ENCODE measurements around the gene CCDC38. TPM values are rescaled to one million over a fixed set of nuclear protein-coding genes. Genes with fewer than 3 reads are reported as not detected.

CCDC38 gene
- total RNA-seq, 1 donor from 2014 or later, result 0.13 TPM

DNA sequence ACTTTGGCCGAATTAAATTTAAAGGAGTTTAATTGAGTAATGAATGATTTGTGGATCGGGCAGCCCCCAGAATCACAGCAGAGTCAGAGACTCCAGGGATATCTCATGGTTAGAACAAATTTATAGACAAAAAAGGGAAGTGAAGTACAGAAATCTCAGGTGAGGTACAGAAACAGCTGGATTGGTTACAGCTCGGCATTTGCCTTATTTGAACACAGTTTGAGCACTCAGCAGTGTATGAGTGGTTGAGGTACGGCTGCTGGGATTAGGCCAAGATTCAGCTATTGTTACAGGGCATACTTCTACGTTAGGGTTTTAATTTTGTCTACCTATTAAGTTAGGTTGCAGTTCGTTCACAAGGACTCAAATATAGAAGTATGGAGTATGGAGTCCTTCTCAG, 23.3 kb downstream of the CCDC38 start:
- TF ChIP-seq, protein P1, sequence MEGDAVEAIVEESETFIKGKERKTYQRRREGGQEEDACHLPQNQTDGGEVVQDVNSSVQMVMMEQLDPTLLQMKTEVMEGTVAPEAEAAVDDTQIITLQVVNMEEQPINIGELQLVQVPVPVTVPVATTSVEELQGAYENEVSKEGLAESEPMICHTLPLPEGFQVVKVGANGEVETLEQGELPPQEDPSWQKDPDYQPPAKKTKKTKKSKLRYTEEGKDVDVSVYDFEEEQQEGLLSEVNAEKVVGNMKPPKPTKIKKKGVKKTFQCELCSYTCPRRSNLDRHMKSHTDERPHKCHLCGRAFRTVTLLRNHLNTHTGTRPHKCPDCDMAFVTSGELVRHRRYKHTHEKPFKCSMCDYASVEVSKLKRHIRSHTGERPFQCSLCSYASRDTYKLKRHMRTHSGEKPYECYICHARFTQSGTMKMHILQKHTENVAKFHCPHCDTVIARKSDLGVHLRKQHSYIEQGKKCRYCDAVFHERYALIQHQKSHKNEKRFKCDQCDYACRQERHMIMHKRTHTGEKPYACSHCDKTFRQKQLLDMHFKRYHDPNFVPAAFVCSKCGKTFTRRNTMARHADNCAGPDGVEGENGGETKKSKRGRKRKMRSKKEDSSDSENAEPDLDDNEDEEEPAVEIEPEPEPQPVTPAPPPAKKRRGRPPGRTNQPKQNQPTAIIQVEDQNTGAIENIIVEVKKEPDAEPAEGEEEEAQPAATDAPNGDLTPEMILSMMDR (IDR thresholded peaks at IDR 0.05; ENCODE audit: unreplicated experiment), result no peak
- no peaks in the 10 kb centered on the region for H3K4me1 Mint-ChIP-seq
- no peaks in the 10 kb centered on the region for H3K36me3 Mint-ChIP-seq
- no peaks in the 10 kb centered on the region for H3K9me3 Mint-ChIP-seq
- H3K4me3 Mint-ChIP-seq, result no peak overlapping the region
- H3K27ac Mint-ChIP-seq, result no peak overlapping the region
- peaks cover 17% of the 10 kb centered on the region for H3K27me3 Mint-ChIP-seq (ENCODE audit: low read depth)
- no peak for DNase-seq (ENCODE audit: low spot score in 2 of 2, unreplicated experiment in 2 of 2)

DNA sequence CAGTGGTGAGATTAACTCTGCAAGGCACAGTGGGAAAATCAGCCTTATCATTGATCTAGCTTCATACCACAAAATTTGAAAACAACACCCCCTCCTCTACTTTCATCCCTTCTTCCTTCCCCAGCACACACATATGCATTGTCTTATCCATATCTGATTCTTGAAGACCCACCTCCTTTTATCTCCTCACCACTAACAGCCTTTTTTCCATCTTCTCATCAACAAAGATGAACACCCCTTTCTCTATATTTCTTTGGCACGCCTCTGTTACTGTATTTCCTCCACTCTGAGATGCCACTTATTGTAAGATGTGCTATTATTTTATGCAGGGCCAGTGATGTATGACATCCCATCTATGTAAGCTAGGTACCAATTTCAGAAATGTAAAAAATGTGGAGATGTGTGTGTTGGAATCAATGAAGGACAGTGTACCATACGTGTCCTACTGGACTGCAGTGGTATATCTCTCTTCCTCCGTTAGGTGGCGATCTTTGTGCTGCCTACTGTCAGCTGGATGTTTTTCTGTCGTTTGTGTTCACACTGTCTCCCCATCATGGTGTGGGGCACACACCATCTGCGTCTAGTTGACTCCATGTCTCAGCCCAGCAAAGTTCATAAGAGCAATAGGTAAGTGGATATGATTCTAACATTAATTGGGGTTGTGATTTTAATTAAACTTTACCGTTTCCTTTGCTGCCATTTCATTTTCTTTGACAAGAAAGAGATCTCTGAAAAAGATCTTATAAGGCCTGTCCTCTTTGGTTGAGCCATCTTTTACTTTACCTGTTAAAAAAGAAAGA, 24.0 kb downstream of the CCDC38 start:
- no peaks in the 10 kb centered on the region for H3K9me3 Mint-ChIP-seq
- peaks cover 17% of the 10 kb centered on the region for H3K27me3 Mint-ChIP-seq (ENCODE audit: low read depth)
- TF ChIP-seq, protein P1 (IDR thresholded peaks at IDR 0.05; ENCODE audit: unreplicated experiment), result peak; percentile 56
- no peak overlapping the region for H3K4me3 Mint-ChIP-seq
- no peak for DNase-seq (ENCODE audit: low spot score in 2 of 2, unreplicated experiment in 2 of 2)
- no peak overlapping the region for H3K27ac Mint-ChIP-seq
- no peaks in the 10 kb centered on the region for H3K4me1 Mint-ChIP-seq
- no peaks in the 10 kb centered on the region for H3K36me3 Mint-ChIP-seq

DNA sequence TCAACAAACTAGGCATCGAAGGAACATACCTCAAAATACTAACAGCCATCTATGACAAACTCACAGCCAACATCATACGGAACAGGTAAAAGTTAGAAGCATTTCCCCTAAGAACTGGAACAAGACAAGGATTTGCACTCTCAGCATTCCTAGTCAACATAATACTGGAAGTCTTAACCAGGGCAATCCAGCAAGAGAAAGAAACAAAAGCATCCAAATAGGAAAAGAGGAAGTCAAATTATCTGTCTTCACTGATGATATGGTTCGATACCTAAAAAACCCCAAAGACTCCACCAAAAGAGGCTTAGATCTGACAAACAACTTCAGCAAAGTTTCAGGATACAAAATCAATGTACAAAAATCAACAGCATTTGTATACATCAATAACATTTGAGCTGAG, 32.5 kb downstream of the CCDC38 start:
- peaks cover 8% of the 10 kb centered on the region for H3K9me3 Mint-ChIP-seq
- TF ChIP-seq, protein P1 (IDR thresholded peaks at IDR 0.05; ENCODE audit: unreplicated experiment), result no peak
- DNase-seq (ENCODE audit: low spot score in 2 of 2, unreplicated experiment in 2 of 2), result no peak
- peaks cover 6% of the 10 kb centered on the region for H3K27me3 Mint-ChIP-seq (ENCODE audit: low read depth)
- no peaks in the 10 kb centered on the region for H3K4me1 Mint-ChIP-seq
- no peaks in the 10 kb centered on the region for H3K36me3 Mint-ChIP-seq
- no peak overlapping the region for H3K27ac Mint-ChIP-seq
- no peak overlapping the region for H3K4me3 Mint-ChIP-seq

DNA sequence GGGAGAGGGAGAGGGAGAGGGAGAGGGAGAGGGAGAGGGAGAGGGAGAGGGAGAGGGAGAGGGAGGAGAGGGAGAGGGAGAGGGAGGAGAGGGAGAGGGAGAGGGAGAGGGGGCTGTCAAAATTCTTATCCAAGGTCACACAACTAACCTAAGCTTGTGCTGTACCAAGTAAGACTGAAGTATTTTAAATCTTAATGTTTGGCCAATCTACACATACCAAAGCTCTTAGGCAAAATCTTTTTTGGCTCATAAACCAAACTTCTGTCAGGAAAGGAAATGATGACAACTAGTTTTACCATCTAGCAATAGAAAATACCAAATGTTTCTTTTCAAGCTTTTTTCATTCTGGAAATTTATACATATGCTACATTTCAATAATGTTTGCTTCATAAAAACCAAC, 33.8 kb downstream of the CCDC38 start:
- DNase-seq (ENCODE audit: low spot score in 2 of 2, unreplicated experiment in 2 of 2), result no peak
- H3K27ac Mint-ChIP-seq, result no peak overlapping the region
- H3K4me3 Mint-ChIP-seq, result no peak overlapping the region
- H3K9me3 Mint-ChIP-seq, result peaks cover 10% of the 10 kb centered on the region
- peaks cover 7% of the 10 kb centered on the region for H3K27me3 Mint-ChIP-seq (ENCODE audit: low read depth)
- TF ChIP-seq, protein P1 (IDR thresholded peaks at IDR 0.05; ENCODE audit: unreplicated experiment), result no peak
- no peaks in the 10 kb centered on the region for H3K36me3 Mint-ChIP-seq
- no peaks in the 10 kb centered on the region for H3K4me1 Mint-ChIP-seq

DNA sequence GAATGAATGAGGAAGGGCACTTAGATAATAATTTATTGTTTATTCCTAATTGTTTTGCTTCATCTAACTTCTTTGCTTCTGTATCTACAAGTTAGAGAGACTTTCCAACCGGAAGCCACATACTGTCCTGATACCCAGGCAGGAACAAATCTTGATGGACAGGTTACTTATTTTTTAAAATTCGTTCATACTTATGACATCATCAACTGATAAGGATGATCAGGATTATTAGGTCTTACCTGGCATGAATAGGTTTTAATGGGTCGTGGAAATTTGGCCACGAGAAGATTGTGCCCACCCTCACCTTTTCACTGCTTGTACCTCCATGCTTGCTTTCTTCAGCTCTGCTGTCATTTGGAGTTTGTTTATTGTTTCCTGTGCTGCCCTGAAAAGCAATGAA, 44.3 kb downstream of the CCDC38 start:
- TF ChIP-seq, protein P1 (IDR thresholded peaks at IDR 0.05; ENCODE audit: unreplicated experiment), result no peak
- peaks cover 8% of the 10 kb centered on the region for H3K27me3 Mint-ChIP-seq (ENCODE audit: low read depth)
- no peaks in the 10 kb centered on the region for H3K36me3 Mint-ChIP-seq
- peaks cover 6% of the 10 kb centered on the region for H3K9me3 Mint-ChIP-seq
- no peak for DNase-seq (ENCODE audit: low spot score in 2 of 2, unreplicated experiment in 2 of 2)
- no peak overlapping the region for H3K27ac Mint-ChIP-seq
- H3K4me1 Mint-ChIP-seq, result no peaks in the 10 kb centered on the region
- H3K4me3 Mint-ChIP-seq, result no peak overlapping the region
